Inflammatory macrophage treated with lipopolysaccharide for 1 hour (primary cell): ENCODE data around the gene KLK15.

Experiments
- DNase-seq, 2 donors: peaks; one replicate each; pipeline ENCODE4 v3.0.0-alpha.2; 2020 to 2022

KLK15 gene

GRCh38 chr19:50843205-50843604, 9.8 kb upstream of the KLK15 start:
- no peak for DNase-seq

- no peak for DNase-seq
These were observed 8.8 kb upstream of the KLK15 start for GRCh38 chr19:50842130-50842529.

DNA sequence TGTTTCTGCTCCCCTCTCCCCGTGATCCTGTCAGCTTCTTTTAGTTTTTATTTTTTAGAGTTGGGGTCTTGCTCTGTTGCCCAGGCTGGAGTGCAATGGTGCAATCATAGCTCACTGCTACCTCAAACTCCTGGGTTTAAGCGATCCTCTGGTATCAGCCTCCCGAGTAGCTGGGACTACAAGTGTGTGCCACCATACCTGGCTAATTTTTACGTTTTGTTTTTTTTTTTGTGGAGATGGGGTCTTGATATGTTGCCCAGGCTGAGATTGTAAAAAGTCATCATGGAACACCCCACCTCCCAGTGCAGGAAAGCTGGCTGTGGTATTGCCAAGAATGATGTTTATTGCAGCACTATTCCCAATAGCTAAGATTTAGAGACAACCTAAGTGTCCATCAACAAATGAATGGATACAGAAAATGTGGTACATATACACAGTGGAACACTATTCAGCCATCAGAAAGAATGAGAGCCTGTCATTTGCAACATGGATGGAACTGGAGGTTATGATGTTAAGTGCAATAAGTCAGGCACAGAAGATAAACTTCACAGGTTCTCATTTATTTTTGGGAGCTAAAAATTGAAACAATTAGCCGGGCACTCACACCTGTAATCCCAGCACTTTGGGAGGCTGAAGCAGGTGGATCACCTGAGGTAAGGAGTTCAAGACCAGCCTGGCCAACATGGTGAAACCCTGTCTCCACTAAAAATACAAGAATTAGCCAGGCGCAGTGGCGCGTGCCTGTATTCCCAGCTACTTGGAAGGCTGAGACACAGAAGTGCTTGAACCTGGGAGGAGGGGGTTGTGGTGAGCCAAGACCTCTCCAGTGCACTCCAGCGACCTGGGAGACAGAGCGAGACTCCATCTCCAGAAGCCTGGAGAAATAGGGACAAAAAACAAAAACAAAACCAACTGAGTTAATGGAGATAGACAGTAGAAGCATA, 6.6 kb upstream of the KLK15 start:
- no peak for DNase-seq

DNA sequence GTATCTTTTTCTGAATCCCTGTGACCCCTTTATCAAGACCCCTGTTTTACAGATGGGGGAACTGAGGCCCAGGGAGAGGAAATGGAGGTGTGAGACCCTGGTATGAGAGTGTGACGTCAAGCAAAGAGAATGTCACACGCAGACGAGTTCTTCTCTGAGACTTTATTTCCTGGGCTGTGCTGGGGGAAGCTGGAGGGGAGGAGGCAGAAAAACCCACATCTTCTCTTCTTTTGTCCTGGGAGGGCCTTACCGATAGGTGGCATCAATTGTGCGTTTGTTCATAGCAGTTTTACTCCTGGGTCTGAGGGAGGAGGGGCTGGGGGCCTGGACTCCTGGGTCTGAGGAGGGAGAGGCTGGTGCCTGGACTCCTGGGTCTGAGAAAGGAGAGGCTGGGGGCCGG, 4.9 kb upstream of the KLK15 start:
- DNase-seq: no peak

DNA sequence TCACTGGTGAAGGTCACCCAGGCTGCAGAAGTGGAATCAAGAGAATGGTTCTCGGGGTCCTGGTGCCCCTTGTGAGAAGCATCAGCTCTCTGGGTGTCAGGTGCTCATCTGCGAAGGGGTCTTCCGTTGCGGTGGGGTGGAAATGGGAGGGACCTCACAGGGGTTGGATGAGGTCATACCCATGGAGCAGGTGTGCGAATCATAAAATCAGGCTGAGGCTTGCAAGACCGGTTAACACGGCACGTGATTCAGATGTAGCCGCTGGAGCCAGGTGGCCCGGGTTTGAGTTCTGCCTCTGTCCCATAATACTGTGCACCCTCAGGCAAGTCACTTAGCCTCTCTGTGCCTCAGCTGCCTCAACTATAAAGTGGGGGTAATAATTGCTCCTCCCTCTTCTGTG, 3.9 kb upstream of the KLK15 start:
- no peak for DNase-seq

- DNase-seq: no peak
These were observed 3.3 kb upstream of the KLK15 start for GRCh38 chr19:50836543-50837195.

GRCh38 chr19:50835785-50836542, 2.6 kb upstream of the KLK15 start:
- DNase-seq: peak; percentile 34 to 76

GRCh38 chr19:50835103-50835784, 1.9 kb upstream of the KLK15 start:
- no peak for DNase-seq

GRCh38 chr19:50833802-50834167, 411 bp upstream of the KLK15 start:
- no peak for DNase-seq

GRCh38 chr19:50832666-50833065, 708 bp downstream of the KLK15 start:
- DNase-seq: no peak

DNA sequence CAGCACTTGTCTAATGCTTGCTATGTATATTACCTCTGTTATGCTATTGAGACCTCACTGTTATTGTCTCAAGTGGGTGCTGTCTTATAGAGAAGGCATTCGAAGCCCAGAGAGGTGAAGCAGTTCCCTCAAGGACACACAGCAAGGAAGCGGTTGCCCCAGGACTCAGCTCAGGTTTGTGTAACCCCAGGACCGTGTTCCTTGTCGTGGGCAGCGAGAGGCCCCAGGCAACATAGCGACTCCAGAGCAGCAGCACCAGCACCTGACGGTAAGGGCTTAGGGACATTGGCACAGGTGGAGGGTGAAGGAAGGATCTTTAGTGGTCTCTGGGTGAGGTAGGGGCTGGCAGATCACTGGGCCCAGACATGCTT, 2.4 kb downstream of the KLK15 start:
- DNase-seq: no peak

GRCh38 chr19:50830266-50831025, 2.9 kb downstream of the KLK15 start:
- DNase-seq: no peak

- DNase-seq: no peak
These were observed 3.6 kb downstream of the KLK15 start for GRCh38 chr19:50829801-50830200.

- DNase-seq: no peak
These were observed 5.9 kb downstream of the KLK15 start for GRCh38 chr19:50827476-50827875.

DNA sequence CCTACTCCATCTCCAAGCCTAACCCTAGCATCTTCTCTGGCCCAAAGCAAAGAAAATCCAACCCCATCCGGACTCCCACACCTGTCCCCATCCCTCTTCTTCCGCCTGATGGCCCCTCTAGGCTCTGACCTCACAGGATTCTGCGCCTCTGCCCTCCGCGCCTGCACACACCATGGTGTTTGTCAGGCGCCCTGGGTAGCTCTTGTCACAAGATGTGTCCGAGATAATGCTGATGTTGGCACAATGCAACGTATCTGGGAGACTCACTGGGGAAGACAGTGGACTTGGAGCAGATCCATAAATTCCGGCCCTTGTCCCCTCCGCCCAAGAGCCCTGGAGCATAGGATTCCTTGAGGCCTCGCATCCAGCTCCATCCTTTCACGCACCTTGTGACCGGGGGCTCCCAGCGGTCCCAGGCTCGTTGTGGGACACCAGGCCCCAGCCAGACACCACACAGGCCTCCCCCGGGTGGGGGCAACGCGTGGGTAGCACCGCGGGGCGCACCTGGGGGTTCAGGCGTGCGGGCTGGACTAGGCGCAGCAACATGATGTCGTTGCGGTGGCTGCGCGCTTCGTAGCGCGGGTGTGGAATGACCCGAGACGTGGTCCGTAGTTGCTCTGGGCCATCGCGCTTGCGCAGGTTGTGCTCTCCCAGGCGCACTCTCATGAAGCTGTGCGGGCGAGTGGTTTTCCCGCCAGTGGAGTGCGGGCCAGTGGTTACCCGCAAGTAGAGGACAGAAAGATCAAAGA, 6.7 kb downstream of the KLK15 start:
- no peak for DNase-seq

DNA sequence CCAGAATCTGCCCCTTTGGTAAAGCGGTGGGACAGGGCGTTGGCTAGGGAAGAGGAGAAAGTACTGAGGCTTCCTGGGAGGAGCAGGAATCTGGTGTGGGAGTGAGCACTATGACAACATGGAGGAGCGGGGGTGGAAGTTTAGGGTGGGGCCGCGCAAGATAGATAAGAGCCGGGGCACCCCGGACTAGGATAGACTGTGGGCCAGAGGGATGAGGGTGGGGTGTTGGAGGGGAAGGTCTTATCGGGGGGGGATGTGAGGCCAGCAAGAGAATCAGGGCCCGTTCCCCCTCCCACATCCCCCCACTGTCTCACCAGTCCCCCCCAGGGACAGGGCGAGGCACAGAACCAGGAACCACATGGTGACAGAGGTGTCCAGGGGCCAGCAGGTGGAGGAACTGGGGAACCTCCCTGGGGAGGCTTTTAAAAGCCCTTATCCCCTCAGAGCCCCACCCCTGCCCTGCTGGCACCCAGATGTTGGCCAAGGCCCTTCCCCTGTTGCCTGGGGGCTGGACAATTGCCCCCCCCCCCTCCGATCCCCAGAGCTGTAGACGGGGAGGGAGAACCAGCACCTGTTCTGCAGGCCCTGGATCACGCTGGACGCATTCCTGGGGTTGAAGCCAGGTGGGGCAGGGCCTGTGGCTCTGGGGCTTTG, 9.9 kb downstream of the KLK15 start, which contains the start of gene KLK1:
KLK1 (minus strand) TSS at position 399 of the 654 bp plus-strand sequence; CDS start at position 360, 39 bp downstream.
- DNase-seq: no peak

- DNase-seq: no peak
These were observed 10.6 kb downstream of the KLK15 start for GRCh38 chr19:50822661-50823208.

DNA sequence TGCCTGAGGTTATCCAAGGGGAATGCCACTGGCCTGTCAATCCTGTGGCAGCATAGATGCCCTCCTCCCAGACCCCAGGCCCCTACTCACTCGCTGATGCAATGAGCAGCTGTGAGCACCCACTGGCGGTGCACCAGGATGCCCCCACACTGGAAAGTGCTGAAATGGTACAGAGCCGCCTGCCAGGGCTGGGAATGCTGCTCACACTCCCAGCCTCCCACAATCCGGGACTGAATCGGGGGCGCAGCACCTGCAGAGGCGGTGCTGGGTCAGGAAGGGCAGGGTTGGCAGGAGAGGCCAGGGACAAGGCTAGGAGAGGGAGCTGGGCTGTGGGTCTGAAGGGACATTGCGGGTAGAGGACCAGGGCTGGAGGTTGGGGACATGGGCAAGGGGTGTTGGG, 11.8 kb downstream of the KLK15 start:
- no peak for DNase-seq

DNA sequence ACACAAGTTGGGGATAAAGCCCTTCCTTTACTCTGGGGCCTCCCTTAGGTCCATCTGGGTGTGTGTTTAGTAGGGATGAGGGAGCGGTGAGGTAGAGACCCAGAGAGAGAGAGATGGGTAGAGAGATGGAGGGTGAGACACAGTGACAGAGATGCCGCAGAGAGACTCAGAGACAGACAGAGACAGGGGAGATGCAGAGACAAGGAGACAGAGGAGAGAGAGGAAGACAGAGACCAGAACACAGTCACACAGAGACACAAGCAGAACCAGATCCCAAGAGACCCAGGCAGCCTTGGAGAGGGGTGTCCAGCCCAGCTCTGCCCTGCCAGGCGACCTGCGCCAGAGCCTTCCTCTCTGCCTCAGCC, 12.1 kb downstream of the KLK15 start:
- DNase-seq: no peak

DNA sequence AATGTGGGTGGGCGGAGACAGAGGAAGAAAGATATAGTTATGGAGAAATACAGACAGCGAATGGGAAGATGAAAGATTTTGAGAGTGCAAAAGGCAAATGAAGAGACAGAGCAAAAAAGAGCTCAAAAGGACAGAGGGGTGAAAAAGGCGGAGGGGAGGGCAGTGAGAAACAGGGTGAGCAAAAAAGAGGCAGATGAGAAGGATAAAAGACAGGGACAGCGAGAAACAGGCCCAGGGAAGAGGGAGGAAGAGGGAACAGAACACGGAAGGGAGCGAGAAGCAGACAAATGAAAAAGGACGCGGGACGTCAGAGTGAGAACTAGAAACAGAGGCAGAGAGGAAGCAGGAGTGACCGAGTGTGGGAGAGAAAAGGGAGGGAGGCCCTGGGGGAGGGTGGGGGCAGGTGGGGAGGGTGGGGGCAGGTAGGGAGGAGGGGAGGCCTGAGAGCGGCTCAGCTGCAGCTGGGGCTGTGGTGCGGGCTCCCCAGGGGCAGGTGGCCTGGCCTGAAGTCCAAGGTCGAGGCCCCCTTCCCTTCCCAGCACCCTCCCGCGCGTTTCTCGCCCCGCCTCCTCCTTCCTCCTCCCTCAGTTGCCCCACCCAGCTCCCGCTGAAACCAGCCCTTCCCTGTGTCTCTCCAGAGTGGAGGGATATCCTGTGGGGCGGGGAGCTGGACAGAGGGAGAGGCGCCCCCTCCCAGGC, 12.7 kb downstream of the KLK15 start:
- no peak for DNase-seq
